GM18867 (cell line): Measurements from ENCODE around the gene CDC5L.

Experiments
- ATAC-seq: cut with Tn5 transposase; IDR thresholded peaks from one replicate; pipeline ENCODE4 v1.9.1; 2021; ENCODE audit warnings: mild to moderate bottlenecking, moderate library complexity; ENCODE audit not compliant: unreplicated experiment

The CDC5L gene

DNA sequence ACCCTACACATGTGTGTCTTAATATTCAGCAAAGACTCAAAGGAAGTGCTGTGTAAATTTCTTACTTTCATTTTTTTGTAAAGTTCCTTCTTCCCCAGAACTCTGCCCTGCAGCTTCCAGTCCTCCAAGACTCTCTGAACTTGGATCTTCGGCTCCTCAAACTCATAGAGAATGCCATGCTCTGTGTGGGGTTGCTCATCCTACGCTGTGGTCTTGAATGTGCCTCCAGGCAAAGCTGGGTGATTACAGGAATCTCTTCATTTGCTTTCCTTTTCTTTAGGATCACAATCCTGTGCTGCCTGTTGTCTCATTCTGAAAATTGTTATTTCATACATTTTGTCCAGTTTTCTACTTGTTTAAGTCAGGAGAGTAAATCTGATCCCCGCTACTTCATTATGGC is 14.5 kb upstream of the CDC5L start:
- no peak for ATAC-seq

- ATAC-seq = no peak
These were observed 13.7 kb upstream of the CDC5L start for GRCh38 chr6:44373787-44374186.

GRCh38 chr6:44375071-44375470 is 12.4 kb upstream of the CDC5L start:
- no peak for ATAC-seq

DNA sequence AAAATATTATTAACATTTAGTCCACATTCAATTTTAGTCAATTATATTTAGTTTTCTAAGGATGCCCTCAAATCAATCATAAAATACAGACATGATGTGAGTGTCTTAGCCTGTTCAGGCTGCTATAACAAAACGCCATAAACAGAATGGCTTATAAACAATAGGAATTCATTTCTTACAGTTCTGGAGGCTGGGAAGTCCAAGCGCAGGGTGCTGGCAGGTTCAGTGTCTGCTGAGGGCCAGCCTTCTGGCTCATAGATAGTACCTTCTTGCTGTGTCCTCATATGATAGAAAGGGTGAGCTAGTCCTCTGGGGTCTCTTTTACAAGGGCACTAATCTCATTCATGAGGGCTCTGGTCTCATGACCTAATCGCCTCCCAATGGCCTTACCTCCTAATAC is 10.0 kb upstream of the CDC5L start:
- ATAC-seq = no peak

- no peak for ATAC-seq
These were observed 9.5 kb upstream of the CDC5L start for GRCh38 chr6:44377971-44378370.

- no peak for ATAC-seq
These were observed 5.8 kb upstream of the CDC5L start for GRCh38 chr6:44381739-44382138.

DNA sequence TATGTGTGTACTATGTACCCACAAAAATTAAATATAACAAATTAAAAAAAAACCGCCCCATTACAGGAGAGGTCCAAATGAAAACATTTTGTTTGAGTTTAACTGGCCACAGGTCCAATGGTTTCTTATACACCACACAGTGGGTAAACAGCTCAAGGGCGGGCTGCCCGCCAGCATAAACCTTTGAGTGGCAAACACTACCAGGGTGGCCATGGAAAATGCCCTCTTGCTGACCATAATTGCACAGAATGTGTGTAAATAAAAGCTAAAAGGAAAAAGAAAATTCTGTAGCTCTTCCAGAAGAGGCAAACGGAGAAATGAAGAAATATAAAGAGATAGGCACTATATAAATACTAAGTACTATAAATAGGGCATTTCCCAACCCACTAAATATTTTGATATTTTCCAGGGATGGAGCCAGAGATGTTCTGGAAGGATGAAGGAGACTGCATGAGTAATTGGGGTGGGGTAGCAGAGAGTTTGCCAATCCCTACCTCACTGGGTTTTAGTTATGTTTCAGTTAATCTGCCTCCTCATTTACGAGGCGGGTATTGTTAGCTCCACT is 1.1 kb upstream of the CDC5L start:
- no peak for ATAC-seq

GRCh38 chr6:44386929-44387345 is 569 bp upstream of the CDC5L start:
- peak; percentile 15 for ATAC-seq

DNA sequence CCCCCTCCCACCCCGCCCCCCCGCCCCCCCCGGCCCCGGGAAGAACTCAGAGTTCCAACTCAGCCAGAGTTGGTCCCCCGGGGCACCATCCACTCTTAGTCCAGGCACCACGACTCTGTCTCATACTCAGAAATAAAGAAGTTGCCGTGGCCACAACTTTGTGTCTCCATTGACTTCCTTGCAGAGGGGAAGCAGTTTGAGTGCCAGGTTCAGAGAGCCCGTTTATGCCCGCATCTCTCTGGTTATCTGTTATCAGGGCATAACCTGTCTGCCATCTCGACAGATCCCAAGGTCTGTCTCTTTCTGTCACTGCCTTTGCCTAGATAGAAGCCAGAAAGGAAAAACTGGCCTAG is 605 bp downstream of the CDC5L start:
- ATAC-seq = peak; percentile 5

GRCh38 chr6:44388887-44389286 is 1.4 kb downstream of the CDC5L start:
- ATAC-seq = no peak

DNA sequence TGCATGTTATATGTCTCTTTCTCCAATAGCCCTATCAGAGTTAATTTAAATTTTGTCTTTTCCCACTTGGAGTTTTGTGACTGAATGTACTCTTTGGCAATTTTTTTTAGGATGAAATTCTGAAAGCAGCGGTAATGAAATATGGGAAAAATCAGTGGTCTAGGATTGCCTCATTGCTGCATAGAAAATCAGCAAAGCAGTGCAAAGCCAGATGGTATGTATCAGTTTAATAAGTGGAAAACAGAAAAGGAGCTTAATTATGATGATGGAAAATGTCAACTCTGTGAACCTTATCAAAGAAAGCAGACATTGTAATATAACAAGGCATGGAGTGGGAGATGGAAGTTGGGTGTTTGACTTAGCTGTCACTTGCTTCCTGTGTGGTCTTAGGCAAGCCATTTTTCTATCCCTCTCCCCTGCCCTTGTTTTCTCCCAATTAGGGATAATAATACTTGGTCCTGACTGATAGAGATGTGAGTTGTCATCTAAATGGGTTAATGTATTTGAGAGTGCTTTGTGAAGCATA is 2.7 kb downstream of the CDC5L start:
- no peak for ATAC-seq

GRCh38 chr6:44395501-44395900 is 8.0 kb downstream of the CDC5L start:
- ATAC-seq = no peak

- ATAC-seq = no peak
These were observed 9.5 kb downstream of the CDC5L start for GRCh38 chr6:44396968-44397367.

DNA sequence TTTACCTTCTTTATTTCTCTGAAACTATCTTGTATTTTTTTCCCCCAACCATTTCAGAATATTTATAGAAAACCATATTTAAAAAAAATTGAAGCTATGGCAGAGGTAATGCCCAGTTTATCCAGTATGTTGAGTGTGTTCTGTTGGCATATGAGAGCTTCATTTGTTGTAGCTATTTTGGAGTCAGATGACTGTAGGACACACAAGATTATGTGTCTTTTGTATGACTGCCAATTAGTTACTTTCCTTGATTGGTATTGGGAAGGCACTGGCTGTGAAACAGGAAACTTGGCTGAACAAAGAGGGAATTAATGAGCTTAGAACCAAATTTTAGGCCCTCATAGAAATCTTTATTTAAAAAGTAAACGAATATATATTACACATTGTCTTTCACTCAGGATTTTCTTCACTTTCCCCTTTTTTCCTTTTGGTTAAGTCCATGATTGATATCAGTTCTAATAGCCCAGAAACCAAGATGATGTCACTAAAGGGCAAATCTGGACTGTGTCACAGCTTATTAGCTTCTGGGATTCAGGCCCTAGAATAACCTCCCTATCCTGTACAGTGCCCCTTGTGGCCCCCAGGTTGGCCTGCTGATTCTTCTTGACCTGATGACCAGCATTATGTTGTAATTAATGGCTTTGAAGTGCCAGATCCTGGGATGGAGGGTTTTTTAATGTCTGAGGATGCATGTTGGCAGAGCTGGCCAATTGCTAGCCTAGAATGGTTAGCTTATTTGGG is 10.1 kb downstream of the CDC5L start:
- no peak for ATAC-seq

DNA sequence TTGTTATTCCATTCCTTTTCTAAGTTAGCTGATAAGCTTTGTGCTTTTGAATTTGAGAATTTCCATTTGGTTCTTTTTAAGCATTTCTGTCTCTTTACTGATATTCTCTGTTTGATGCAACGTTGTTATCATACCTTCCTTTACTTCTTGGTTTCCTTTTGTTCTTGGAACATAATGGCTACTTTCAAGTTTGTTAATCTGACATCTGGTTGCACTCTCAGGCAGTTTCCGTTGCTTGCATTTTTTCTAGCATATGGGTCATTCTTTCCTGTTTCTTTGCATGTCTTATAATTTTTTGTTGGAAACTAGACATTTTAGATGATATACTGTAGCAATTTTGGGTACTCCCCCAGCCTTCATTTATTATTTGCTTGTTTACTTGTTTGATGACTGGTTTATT is 12.5 kb downstream of the CDC5L start:
- no peak for ATAC-seq

GRCh38 chr6:44400572-44400971 is 13.1 kb downstream of the CDC5L start:
- no peak for ATAC-seq

DNA sequence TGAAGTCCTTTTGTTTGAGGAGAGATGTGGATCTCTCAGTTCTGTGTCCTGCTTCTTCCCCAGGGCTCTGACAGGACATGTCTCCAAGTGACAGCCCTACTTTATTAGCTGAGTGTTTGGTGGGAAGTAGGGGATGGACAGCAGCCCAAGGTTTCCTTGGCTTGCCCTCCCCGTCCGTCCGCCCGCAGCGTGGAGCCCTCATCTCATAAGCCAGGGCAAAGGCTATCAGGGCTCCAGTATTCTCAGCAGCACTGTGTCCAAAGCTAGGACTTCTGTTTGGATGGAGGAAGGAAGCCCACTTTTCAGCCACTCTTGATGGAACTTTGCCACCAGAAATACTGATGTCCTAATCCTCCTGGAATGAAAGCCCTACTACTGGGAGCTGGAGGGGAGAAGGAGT is 13.6 kb downstream of the CDC5L start:
- ATAC-seq = no peak

- ATAC-seq = no peak
These were observed 16.7 kb downstream of the CDC5L start for GRCh38 chr6:44404022-44404714.

- no peak for ATAC-seq
These were observed 17.2 kb downstream of the CDC5L start for GRCh38 chr6:44404715-44405099.

DNA sequence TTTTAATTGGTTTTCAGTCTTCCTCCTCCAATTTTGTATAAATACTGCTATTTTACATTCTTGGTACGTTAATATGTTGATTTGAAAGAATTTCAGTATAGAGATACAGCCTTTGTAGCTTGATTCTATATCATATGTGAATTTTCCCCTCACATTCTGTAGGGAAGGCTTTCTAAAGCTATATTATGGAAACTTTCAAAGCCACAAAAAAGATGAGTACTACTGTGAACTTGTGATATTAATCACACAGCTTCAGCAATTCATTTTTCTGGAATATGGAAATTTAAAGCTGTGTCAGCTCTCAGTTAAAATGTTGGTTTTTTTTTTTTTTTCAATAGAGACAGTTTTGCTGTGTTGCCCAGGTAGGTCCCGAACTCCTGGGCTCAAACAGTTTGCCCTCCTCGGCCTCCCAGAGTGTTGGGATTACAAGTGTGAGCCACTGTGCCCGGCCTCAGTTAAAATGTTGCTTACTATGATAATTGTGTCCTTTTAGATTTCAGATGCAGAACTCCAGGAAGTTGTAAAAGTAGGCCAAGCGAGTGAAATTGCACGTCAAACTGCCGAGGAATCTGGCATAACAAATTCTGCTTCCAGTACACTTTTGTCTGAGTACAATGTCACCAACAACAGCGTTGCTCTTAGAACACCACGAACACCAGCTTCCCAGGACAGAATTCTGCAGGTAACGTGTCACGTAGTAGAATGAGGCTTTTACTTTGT is 20.6 kb downstream of the CDC5L start:
- no peak for ATAC-seq

- ATAC-seq = no peak
These were observed 21.8 kb downstream of the CDC5L start for GRCh38 chr6:44409207-44409794.
